H9 (cell line): ENCODE measurements around the gene CHPF2. TPM values are rescaled to one million over a fixed set of nuclear protein-coding genes. Genes with fewer than 3 reads are reported as not detected.

Experiments used
- DNase-seq: peaks from one replicate; pipeline ENCODE4 v3.0.0-alpha.2; 2017
- H2AFZ ChIP-seq: one replicate; pipeline ENCODE4 v1.6.1; 2013; ENCODE audit warnings: mild to moderate bottlenecking, low read length, control low read depth, moderate library complexity
- H2AK5ac ChIP-seq: 2 replicates; pipeline ENCODE4 v1.6.1; 2013; ENCODE audit warnings: low read length, control low read depth, mixed read lengths; ENCODE audit not compliant: insufficient read length
- H2BK120ac ChIP-seq: one replicate; pipeline ENCODE4 v1.6.1; 2013; ENCODE audit warnings: low read depth, mild to moderate bottlenecking, low read length, control low read depth, inconsistent platforms; ENCODE audit not compliant: poor library complexity, severe bottlenecking
- H2BK12ac ChIP-seq: 2 replicates; pipeline ENCODE4 v1.6.1; 2013; ENCODE audit warnings: low read length, control low read depth, mixed read lengths, low read depth; ENCODE audit not compliant: insufficient read length
- H2BK15ac ChIP-seq: 2 replicates; pipeline ENCODE4 v1.6.1; 2013; ENCODE audit warnings: low read depth, low read length, control low read depth
- H2BK20ac ChIP-seq: one replicate; pipeline ENCODE4 v1.6.1; 2013; ENCODE audit warnings: low read depth, mild to moderate bottlenecking, low read length, control low read depth, inconsistent platforms; ENCODE audit not compliant: poor library complexity, severe bottlenecking
- H2BK5ac ChIP-seq: 2 replicates; pipeline ENCODE4 v1.6.1; 2013; ENCODE audit warnings: low read length, control low read depth, mixed read lengths; ENCODE audit not compliant: insufficient read length
- H3K14ac ChIP-seq: 2 replicates; pipeline ENCODE4 v1.6.1; 2013; ENCODE audit warnings: low read length, control low read depth; ENCODE audit not compliant: insufficient read depth
- H3K18ac ChIP-seq: 2 replicates; pipeline ENCODE4 v1.6.1; 2013; ENCODE audit warnings: low read depth, mild to moderate bottlenecking, mixed read lengths, low read length, control low read depth; ENCODE audit not compliant: insufficient read length
- H3K23ac ChIP-seq: 2 replicates; pipeline ENCODE4 v1.6.1; 2013; ENCODE audit warnings: low read length, control low read depth, mixed read lengths, low read depth; ENCODE audit not compliant: insufficient read length
- H3K23me2 ChIP-seq: 2 replicates; pipeline ENCODE4 v1.6.1; 2013; ENCODE audit warnings: low read depth, mild to moderate bottlenecking, mixed read lengths, low read length, control low read depth; ENCODE audit not compliant: insufficient read length, poor library complexity, severe bottlenecking
- H3K27ac ChIP-seq: 2 replicates; pipeline ENCODE4 v1.5.1; 2013; ENCODE audit warnings: low read length, control low read depth, mixed read lengths, low read depth; ENCODE audit not compliant: insufficient read length
- H3K27me3 ChIP-seq: 2 replicates; pipeline ENCODE4 v1.6.1; 2013; ENCODE audit warnings: low read length, control low read depth, inconsistent platforms; ENCODE audit not compliant: insufficient read depth
- H3K4ac ChIP-seq: 2 replicates; pipeline ENCODE4 v1.6.1; 2013; ENCODE audit warnings: low read depth, mild to moderate bottlenecking, control low read depth, inconsistent platforms, low read length, moderate library complexity
- H3K4me1 ChIP-seq: 2 replicates; pipeline ENCODE4 v1.6.1; 2013; ENCODE audit warnings: low read length, control low read depth, inconsistent platforms; ENCODE audit not compliant: insufficient read depth
- H3K4me2 ChIP-seq: 2 replicates; pipeline ENCODE4 v1.6.1; 2013; ENCODE audit warnings: low read length, control low read depth, mixed read lengths; ENCODE audit not compliant: insufficient read length, insufficient read depth
- H3K56ac ChIP-seq: 2 replicates; pipeline ENCODE4 v1.6.1; 2013; ENCODE audit warnings: low read depth, mild to moderate bottlenecking, mixed read lengths, low read length, control low read depth; ENCODE audit not compliant: insufficient read length
- H3K79me1 ChIP-seq: 2 replicates; pipeline ENCODE4 v1.6.1; 2013; ENCODE audit warnings: low read depth, mild to moderate bottlenecking, moderate library complexity, low read length, control low read depth, inconsistent platforms; ENCODE audit not compliant: insufficient read depth, poor library complexity, severe bottlenecking
- H3K79me2 ChIP-seq: 2 replicates; pipeline ENCODE4 v1.6.1; 2013; ENCODE audit warnings: low read length, control low read depth, inconsistent platforms; ENCODE audit not compliant: insufficient read depth
- H3K9ac ChIP-seq: 2 replicates; pipeline ENCODE4 v1.6.1; 2013; ENCODE audit warnings: low read length, control low read depth, mixed read lengths; ENCODE audit not compliant: insufficient read length; ENCODE audit errors: extremely low read depth
- H3K9me3 ChIP-seq: one replicate; pipeline ENCODE4 v1.6.1; 2013; ENCODE audit warnings: low read depth, low read length, inconsistent platforms; ENCODE audit not compliant: control insufficient read depth
- H3T11ph ChIP-seq: one replicate; pipeline ENCODE4 v1.6.1; 2013; ENCODE audit warnings: mild to moderate bottlenecking, low read length, control low read depth, inconsistent platforms
- H4K20me1 ChIP-seq: one replicate; pipeline ENCODE4 v1.6.1; 2013; ENCODE audit not compliant: control insufficient read depth, insufficient read length, insufficient read depth
- H4K5ac ChIP-seq: 2 replicates; pipeline ENCODE4 v1.6.1; 2013; ENCODE audit warnings: low read depth, mild to moderate bottlenecking, mixed read lengths, low read length, control low read depth; ENCODE audit not compliant: insufficient read length
- H4K8ac ChIP-seq: replicated peaks from 2 replicates; pipeline ENCODE4 v1.6.1; 2013; ENCODE audit warnings: low read length, control low read depth, mixed read lengths, low read depth; ENCODE audit not compliant: insufficient read length
- H4K91ac ChIP-seq: 2 replicates; pipeline ENCODE4 v1.6.1; 2013; ENCODE audit warnings: low read depth, mild to moderate bottlenecking, moderate library complexity, mixed read lengths, low read length, control low read depth; ENCODE audit not compliant: insufficient read length
- H3K27ac Mint-ChIP-seq, 3 experiments: 2 replicates in 2 of 3; 3 replicates in 1 of 3; pipeline ENCODE4 v1.8.0; 2020 to 2021; ENCODE audit warnings: mixed read lengths in 3 of 3, mild to moderate bottlenecking in 1 of 3, moderate library complexity in 1 of 3
- H3K27me3 Mint-ChIP-seq: 2 replicates; pipeline ENCODE4 v1.8.0; 2021; ENCODE audit warnings: low read depth, mild to moderate bottlenecking, moderate library complexity, mixed read lengths
- H3K36me3 Mint-ChIP-seq, 3 experiments: 2 replicates in 2 of 3; 3 replicates in 1 of 3; pipeline ENCODE4 v1.8.0; 2020 to 2021; ENCODE audit warnings: low read depth in 3 of 3, mixed read lengths in 3 of 3; ENCODE audit not compliant: insufficient read depth in 1 of 3
- H3K4me1 Mint-ChIP-seq, 2 experiments: 2 replicates each; pipeline ENCODE4 v1.8.0; 2020; ENCODE audit warnings: mixed read lengths in 2 of 2
- H3K4me3 Mint-ChIP-seq, 2 experiments: 2 replicates in 1 of 2; 3 replicates in 1 of 2; pipeline ENCODE4 v1.8.0; 2020 to 2021; ENCODE audit warnings: mild to moderate bottlenecking in 2 of 2, mixed read lengths in 2 of 2, moderate library complexity in 1 of 2
- H3K9me3 Mint-ChIP-seq, 2 experiments: 2 replicates in 1 of 2; 3 replicates in 1 of 2; pipeline ENCODE4 v1.8.0; 2020; ENCODE audit warnings: mild to moderate bottlenecking in 2 of 2, mixed read lengths in 2 of 2, moderate library complexity in 1 of 2
- CTCF ChIP-seq: fragments of 200-600 bp; sonication (generic); conservative IDR thresholded peaks from 3 replicates; pipeline ENCODE4 v1.8.0; 2021; ENCODE audit warnings: antibody characterized with exemption, mild to moderate bottlenecking
- WGBS: extraction: QIAGEN DNeasy Blood & Tissue Kit; methylation state at CpG from one replicate; pipeline ENCODE4 v1.1.7; 2013; ENCODE audit warnings: missing lambda C conversion rate, low lambda C conversion rate, mixed read lengths; ENCODE audit not compliant: insufficient read length; ENCODE audit errors: extremely low coverage; 5-methylcytosine and 5-hydroxymethylcytosine counted together
- total RNA-seq: library from RNA; stranded (reverse); gene quantifications from 2 replicates; pipeline ENCODE4 v1.2.1, GENCODE V29; 2021

Gene CHPF2
- total RNA-seq, 1 experiment from 2014 or later: 25.7 TPM

DNA sequence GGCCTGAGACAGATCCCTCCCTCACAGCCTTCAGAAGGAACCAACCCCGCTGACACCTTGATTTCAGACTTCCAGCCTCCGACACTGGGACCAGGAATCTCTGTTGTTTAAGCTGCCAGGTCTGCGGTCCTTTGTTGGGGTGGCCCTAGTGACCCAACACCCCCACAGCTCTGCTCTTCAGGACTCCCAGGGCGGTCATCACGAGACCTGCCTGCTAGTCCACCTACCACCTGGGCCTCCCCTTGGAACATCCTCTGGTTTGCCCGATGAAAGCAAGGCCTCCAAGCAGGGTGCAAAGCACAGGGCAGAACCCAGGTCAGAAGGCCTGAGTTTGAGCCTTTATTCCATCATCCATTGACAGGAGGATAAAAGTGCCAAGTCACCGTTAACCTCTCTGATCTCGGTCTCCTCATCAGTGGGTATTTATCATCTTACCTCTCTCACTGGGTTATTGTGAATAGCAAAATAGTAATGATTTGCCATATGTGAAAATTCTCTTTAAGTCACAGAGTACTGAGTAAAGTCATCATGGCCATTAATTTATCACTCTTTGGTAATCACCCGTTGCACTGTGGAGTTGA lies 33.2 kb downstream of the CHPF2 start:
- Histone ChIP-seq H4K8ac (no peak overlapping the region), H3K79me2 (no peaks in the 10 kb centered on the region), H4K20me1 (no peaks in the 10 kb centered on the region), H2BK20ac (no peak overlapping the region), H4K5ac (no peak overlapping the region), H2AFZ (no peak overlapping the region), H3K79me1 (no peaks in the 10 kb centered on the region), H2BK120ac (no peak overlapping the region), H2BK12ac (no peak overlapping the region), H3K14ac (no peak overlapping the region), H3K4me2 (no peak overlapping the region), H3K27ac (no peak overlapping the region), H3K56ac (no peak overlapping the region), H2BK15ac (no peak overlapping the region), H2AK5ac (no peak overlapping the region), H3K23me2 (no peaks in the 10 kb centered on the region), H3K18ac (no peak overlapping the region), H3K23ac (no peak overlapping the region), H3K4me1 (no peaks in the 10 kb centered on the region), H3K4ac (no peak overlapping the region), H4K91ac (no peak overlapping the region), H3K9ac (no peak overlapping the region), H2BK5ac (no peak overlapping the region), H3K9me3 (no peaks in the 10 kb centered on the region), H3K27me3 (no peaks in the 10 kb centered on the region), H3T11ph (no peak overlapping the region)
- no peak overlapping the region for H3K27ac Mint-ChIP-seq
- no CpG with 5 or more reads among the region's 9 CpGs for WGBS
- H3K4me3 Mint-ChIP-seq: no peak overlapping the region
- H3K4me1 Mint-ChIP-seq: no peaks in the 10 kb centered on the region; a peak in 1 of 4 replicates
- H3K36me3 Mint-ChIP-seq: no peaks in the 10 kb centered on the region; a peak in 1 of 7 replicates
- H3K9me3 Mint-ChIP-seq: no peaks in the 10 kb centered on the region; a peak in 1 of 5 replicates
- no peak for TF ChIP-seq CTCF
- peaks cover 59% of the 10 kb centered on the region for H3K27me3 Mint-ChIP-seq
- DNase-seq: no peak
